Measurements from ENCODE around the gene LRMDA.

DNA sequence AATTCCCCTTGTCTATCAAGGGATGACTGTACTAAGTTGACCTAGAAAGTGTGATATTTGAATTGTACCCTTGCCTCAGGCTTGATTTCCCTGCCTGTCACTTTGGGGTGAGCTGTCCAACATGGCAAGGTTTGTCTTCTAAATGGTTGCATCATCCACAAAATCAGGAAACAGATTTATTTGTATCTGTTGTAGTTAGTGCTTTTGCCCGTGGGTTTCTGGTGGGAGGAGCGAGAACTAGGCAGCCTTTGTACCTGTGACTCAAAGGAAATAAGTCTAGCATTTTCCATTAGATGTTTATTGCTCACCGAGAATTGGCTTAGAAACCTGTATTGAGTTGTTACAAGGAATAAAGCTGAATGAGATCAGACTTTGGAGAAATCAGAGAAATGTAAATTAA is 650.8 kb downstream of the LRMDA start:
- TF ChIP-seq, protein P1, sequence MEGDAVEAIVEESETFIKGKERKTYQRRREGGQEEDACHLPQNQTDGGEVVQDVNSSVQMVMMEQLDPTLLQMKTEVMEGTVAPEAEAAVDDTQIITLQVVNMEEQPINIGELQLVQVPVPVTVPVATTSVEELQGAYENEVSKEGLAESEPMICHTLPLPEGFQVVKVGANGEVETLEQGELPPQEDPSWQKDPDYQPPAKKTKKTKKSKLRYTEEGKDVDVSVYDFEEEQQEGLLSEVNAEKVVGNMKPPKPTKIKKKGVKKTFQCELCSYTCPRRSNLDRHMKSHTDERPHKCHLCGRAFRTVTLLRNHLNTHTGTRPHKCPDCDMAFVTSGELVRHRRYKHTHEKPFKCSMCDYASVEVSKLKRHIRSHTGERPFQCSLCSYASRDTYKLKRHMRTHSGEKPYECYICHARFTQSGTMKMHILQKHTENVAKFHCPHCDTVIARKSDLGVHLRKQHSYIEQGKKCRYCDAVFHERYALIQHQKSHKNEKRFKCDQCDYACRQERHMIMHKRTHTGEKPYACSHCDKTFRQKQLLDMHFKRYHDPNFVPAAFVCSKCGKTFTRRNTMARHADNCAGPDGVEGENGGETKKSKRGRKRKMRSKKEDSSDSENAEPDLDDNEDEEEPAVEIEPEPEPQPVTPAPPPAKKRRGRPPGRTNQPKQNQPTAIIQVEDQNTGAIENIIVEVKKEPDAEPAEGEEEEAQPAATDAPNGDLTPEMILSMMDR (IDR thresholded peaks at IDR 0.05) = no peak
- TF ChIP-seq POLR2A (IDR thresholded peaks at IDR 0.05) = no peak

Measured in body of pancreas (tissue), 4 donors.